IMR-90 (cell line): Measurements from ENCODE around the gene SEMA6A. TPM values are rescaled to one million over a fixed set of nuclear protein-coding genes. Genes with fewer than 3 reads are reported as not detected.

Experiments used
- ATAC-seq: fragments of 200-7000 bp; cut with Tn5 transposase; 2 replicates; pipeline ENCODE4 v1.9.1; 2020; ENCODE audit warnings: low read depth, mild to moderate bottlenecking, moderate library complexity
- BruUV-seq: library from RNA; stranded (reverse); fragments of 400-500 nt; replicated peaks from 2 replicates; lab custom pipeline; 2021; lab: Mats Ljungman, UMichigan
- CTCF ChIA-PET: fragments of 300-600 bp; formaldehyde crosslinking; extraction: SDS; loops from one replicate; lab custom pipeline; 2021; ENCODE audit warnings: antibody characterized with exemption; lab: Yijun Ruan, JAX
- POLR2A ChIA-PET: fragments of 300-600 bp; sonication (Branson Sonifier 250); formaldehyde crosslinking; loops from one replicate; lab custom pipeline; 2022; ENCODE audit warnings: antibody characterized with exemption; ENCODE audit not compliant: unreplicated experiment; lab: Charles Lee
- DNase-seq: peaks from one replicate; pipeline ENCODE4 v3.0.0; 2013
- H2AFZ ChIP-seq: replicated peaks from 2 replicates; pipeline ENCODE3; 2013; ENCODE audit warnings: low read length, mild to moderate bottlenecking; ENCODE audit not compliant: poor library complexity
- H2AK5ac ChIP-seq: 2 replicates; pipeline ENCODE4 v1.6.1; 2013; ENCODE audit warnings: low read depth, low read length, inconsistent platforms
- H2AK9ac ChIP-seq: replicated peaks from 2 replicates; pipeline ENCODE3; 2013; ENCODE audit warnings: mild to moderate bottlenecking, low read depth, low read length, moderate library complexity; ENCODE audit not compliant: poor library complexity
- H2BK120ac ChIP-seq: 2 replicates; pipeline ENCODE4 v1.6.1; 2013; ENCODE audit warnings: low read depth, low read length, inconsistent platforms
- H2BK15ac ChIP-seq: 3 replicates; pipeline ENCODE4 v1.6.1; 2013; ENCODE audit warnings: low read depth, low read length, inconsistent platforms
- H2BK20ac ChIP-seq: 2 replicates; pipeline ENCODE4 v1.6.1; 2013; ENCODE audit warnings: low read depth, mild to moderate bottlenecking, inconsistent platforms, low read length, moderate library complexity
- H2BK5ac ChIP-seq: 2 replicates; pipeline ENCODE4 v1.6.1; 2013; ENCODE audit warnings: mild to moderate bottlenecking, low read depth, low read length, inconsistent platforms; ENCODE audit not compliant: poor library complexity, severe bottlenecking
- H3K14ac ChIP-seq: replicated peaks from 2 replicates; pipeline ENCODE4 v1.6.1; 2013; ENCODE audit warnings: low read depth, low read length, inconsistent platforms
- H3K18ac ChIP-seq: 2 replicates; pipeline ENCODE4 v1.6.1; 2013; ENCODE audit warnings: low read depth, low read length, control low read depth
- H3K23ac ChIP-seq: 2 replicates; pipeline ENCODE4 v1.6.1; 2013; ENCODE audit warnings: low read depth, low read length, inconsistent platforms
- H3K27ac ChIP-seq: 2 replicates; pipeline ENCODE4 v1.5.1; 2013; ENCODE audit warnings: mild to moderate bottlenecking, control low read depth, low read length; ENCODE audit not compliant: insufficient read depth
- H3K27me3 ChIP-seq: 2 replicates; pipeline ENCODE4 v1.6.1; 2013; ENCODE audit warnings: low read length; ENCODE audit not compliant: control insufficient read depth, insufficient read depth
- H3K36me3 ChIP-seq: 2 replicates; pipeline ENCODE4 v1.6.1; 2013; ENCODE audit warnings: low read length, mixed read lengths; ENCODE audit not compliant: control insufficient read depth, insufficient read depth
- H3K4ac ChIP-seq: 2 replicates; pipeline ENCODE4 v1.6.1; 2013; ENCODE audit warnings: low read depth, low read length, inconsistent platforms
- H3K4me1 ChIP-seq: 2 replicates; pipeline ENCODE4 v1.6.1; 2013; ENCODE audit warnings: low read length, mixed read lengths; ENCODE audit not compliant: control insufficient read depth, insufficient read depth
- H3K4me2 ChIP-seq: 2 replicates; pipeline ENCODE4 v1.6.1; 2013; ENCODE audit warnings: low read depth, mild to moderate bottlenecking, control low read depth, low read length, moderate library complexity
- H3K4me3 ChIP-seq: 2 replicates; pipeline ENCODE4 v1.5.1; 2013; ENCODE audit warnings: low read depth, mild to moderate bottlenecking, control low read depth, low read length, moderate library complexity; ENCODE audit not compliant: insufficient read depth
- H3K56ac ChIP-seq: 2 replicates; pipeline ENCODE4 v1.6.1; 2013; ENCODE audit warnings: low read length, inconsistent platforms; ENCODE audit not compliant: insufficient read depth; ENCODE audit errors: extremely low read depth
- H3K79me1 ChIP-seq, 2 experiments: 2 replicates each; pipeline ENCODE4 v1.6.1; 2013; ENCODE audit warnings: low read length in 2 of 2, inconsistent platforms in 1 of 2, low read depth in 1 of 2
- H3K9ac ChIP-seq: 2 replicates; pipeline ENCODE4 v1.6.1; 2013; ENCODE audit warnings: low read depth, low read length, control low read depth
- H3K9me1 ChIP-seq: 2 replicates; pipeline ENCODE4 v1.6.1; 2013; ENCODE audit warnings: low read length, inconsistent platforms; ENCODE audit not compliant: insufficient read depth
- H3K9me3 ChIP-seq: 2 replicates; pipeline ENCODE4 v1.6.1; 2013; ENCODE audit warnings: low read length; ENCODE audit not compliant: control insufficient read depth, insufficient read depth
- H4K20me1 ChIP-seq: 2 replicates; pipeline ENCODE4 v1.6.1; 2013; ENCODE audit warnings: low read length, inconsistent platforms; ENCODE audit not compliant: insufficient read depth
- H4K5ac ChIP-seq: 2 replicates; pipeline ENCODE4 v1.6.1; 2013; ENCODE audit warnings: mild to moderate bottlenecking, low read depth, low read length, control low read depth
- H4K8ac ChIP-seq, 2 experiments: 2 replicates each; pipeline ENCODE4 v1.6.1; 2013; ENCODE audit warnings: low read depth in 2 of 2, low read length in 2 of 2, control low read depth in 1 of 2, inconsistent platforms in 1 of 2
- H4K91ac ChIP-seq: 2 replicates; pipeline ENCODE4 v1.6.1; 2013; ENCODE audit warnings: low read depth, low read length, inconsistent platforms; ENCODE audit not compliant: insufficient read depth
- BHLHE40 ChIP-seq: fragments of 150-350 bp; IDR thresholded peaks from 2 replicates; pipeline ENCODE4 v1.6.1; 2016; ENCODE audit warnings: mild to moderate bottlenecking, low read depth, low read length
- CEBPB ChIP-seq: IDR thresholded peaks from 2 replicates; pipeline ENCODE4 v1.6.1; 2012; ENCODE audit warnings: low read depth, low read length, improper control_type of control experiment
- CHD1 ChIP-seq: IDR thresholded peaks from 2 replicates; pipeline ENCODE4 v1.6.1; 2012; ENCODE audit warnings: low read depth, low read length, improper control_type of control experiment
- FOS ChIP-seq: fragments of 150-350 bp; IDR thresholded peaks from 2 replicates; pipeline ENCODE4 v1.6.1; 2016; ENCODE audit warnings: low read depth, low read length
- MAFK ChIP-seq: IDR thresholded peaks from 2 replicates; pipeline ENCODE4 v1.6.1; 2012; ENCODE audit warnings: low read depth, low read length, improper control_type of control experiment
- MAZ ChIP-seq: IDR thresholded peaks from 2 replicates; pipeline ENCODE4 v1.6.1; 2012; ENCODE audit warnings: low read depth, mild to moderate bottlenecking, low read length, improper control_type of control experiment, moderate library complexity, borderline replicate concordance
- MXI1 ChIP-seq: IDR thresholded peaks from 2 replicates; pipeline ENCODE4 v1.6.1; 2012; ENCODE audit warnings: low read depth, mild to moderate bottlenecking, low read length, moderate library complexity, borderline replicate concordance
- NFE2L2 ChIP-seq: fragments of 150-350 bp; IDR thresholded peaks from 2 replicates; pipeline ENCODE4 v1.6.1; 2016; ENCODE audit warnings: low read depth, mild to moderate bottlenecking, low read length
- POLR2A ChIP-seq: IDR thresholded peaks from 2 replicates; pipeline ENCODE4 v1.6.1; 2012; ENCODE audit warnings: mild to moderate bottlenecking, low read depth, low read length
- RAD21 ChIP-seq: IDR thresholded peaks from 2 replicates; pipeline ENCODE4 v1.6.1; 2012; ENCODE audit warnings: low read length, improper control_type of control experiment
- RCOR1 ChIP-seq: IDR thresholded peaks from 2 replicates; pipeline ENCODE4 v1.6.1; 2012; ENCODE audit warnings: mild to moderate bottlenecking, low read length, improper control_type of control experiment; ENCODE audit not compliant: insufficient replicate concordance
- RFX5 ChIP-seq: IDR thresholded peaks from 2 replicates; pipeline ENCODE4 v1.8.0; 2012; ENCODE audit warnings: low read depth, mild to moderate bottlenecking, low read length, moderate library complexity
- SMC3 ChIP-seq: fragments of 150-350 bp; IDR thresholded peaks from 2 replicates; pipeline ENCODE4 v1.6.1; 2016; ENCODE audit warnings: low read depth, mild to moderate bottlenecking, antibody characterized with exemption, low read length, moderate library complexity
- WGBS, 2 experiments: methylation state at CpG; one replicate each; pipeline versions ENCODE4 v1.1.5 to v1.1.7; 2013; ENCODE audit warnings: missing lambda C conversion rate in 2 of 2; ENCODE audit not compliant: insufficient read length in 1 of 2; ENCODE audit errors: extremely low coverage in 2 of 2; 5-methylcytosine and 5-hydroxymethylcytosine counted together
- dilution Hi-C: fragments of 300-500 bp; cut with HindIII; formaldehyde crosslinking; loops from one replicate; pipeline ENCODE4 v1.14.3; 2018; ENCODE audit warnings: low sequenced_read_pairs; ENCODE audit not compliant: unreplicated experiment
- in situ Hi-C: fragments of 300-500 bp; cut with MboI; formaldehyde crosslinking; loops from 3 replicates; pipeline ENCODE4 v1.14.3; 2019; ENCODE audit warnings: low sequenced_read_pairs, inconsistent platforms, mixed read lengths
- intact Hi-C: fragments of 100-400 bp; cut with micrococcal nuclease; formaldehyde crosslinking; loops from 2 replicates; pipeline ENCODE4 v1.10.0; 2022
- polyA plus RNA-seq, 3 experiments: library from polyadenylated mRNA; depleted of rRNA; stranded (reverse); fragments of >200 nt; gene quantifications; 2 replicates each; pipeline ENCODE4 v1.2.3, GENCODE V29; 2012; ENCODE audit warnings: low replicate concordance in 1 of 3
- total RNA-seq: library from RNA; depleted of rRNA; stranded (reverse); fragments of >200 nt; gene quantifications from 2 replicates; pipeline ENCODE4 v1.2.3, GENCODE V29; 2012
- TF ChIP-seq, protein P1 (sequence below): fragments of 150-350 bp; IDR thresholded peaks from 2 replicates; pipeline ENCODE4 v1.6.1; 2017; ENCODE audit warnings: mild to moderate bottlenecking, antibody characterized with exemption, low read length, low read depth
- TF ChIP-seq, protein P2 (sequence below): conservative IDR thresholded peaks from 2 replicates; pipeline ENCODE4 v1.5.1; 2012; ENCODE audit warnings: mild to moderate bottlenecking, low read depth, low read length, improper control_type of control experiment
- TF ChIP-seq, protein P3 (sequence below): fragments of 150-350 bp; IDR thresholded peaks from 2 replicates; pipeline ENCODE4 v1.6.1; 2016; ENCODE audit warnings: low read depth, mild to moderate bottlenecking, low read length, moderate library complexity, borderline replicate concordance

SEMA6A gene
- total and polyA plus RNA-seq, 2 of the 4 experiments (the other 2 are of a cell fraction), result 0.27 to 0.36 TPM

DNA sequence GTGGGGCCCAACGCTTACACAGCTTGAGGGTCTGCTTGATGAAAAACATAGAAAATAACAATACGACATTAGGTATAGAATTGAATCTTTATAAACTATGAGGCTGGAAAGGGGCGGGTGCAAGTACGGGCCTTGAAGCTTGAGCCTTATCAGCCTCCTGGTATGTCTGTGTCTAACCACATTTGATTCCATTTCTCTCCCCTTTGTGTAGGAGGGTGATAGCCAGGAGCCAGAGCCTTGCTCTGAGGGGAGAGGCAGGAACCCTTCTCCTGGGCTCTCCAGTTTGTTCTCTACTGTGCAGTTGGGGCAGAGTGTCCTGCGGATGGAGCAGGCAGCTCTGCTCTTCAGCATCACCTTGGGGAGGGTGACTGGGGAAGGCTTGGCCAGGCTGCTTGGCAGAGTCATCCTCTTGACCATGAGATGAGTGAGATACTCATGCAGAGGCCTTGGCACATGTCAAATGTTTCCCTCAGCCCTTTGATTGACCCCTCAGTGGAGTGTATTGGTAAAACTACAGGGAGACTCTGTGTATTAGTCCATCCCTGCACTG is 153.5 kb downstream of the SEMA6A start:
- CTCF ChIA-PET, result no interaction called here
- TF ChIP-seq CHD1 (no peak), POLR2A (no peak), FOS (no peak), RCOR1 (no peak), MXI1 (no peak), RFX5 (no peak), RAD21 (no peak), SMC3 (no peak), MAZ (no peak), MAFK (no peak), CEBPB (no peak), BHLHE40 (no peak), NFE2L2 (no peak)
- TF ChIP-seq, protein P1, sequence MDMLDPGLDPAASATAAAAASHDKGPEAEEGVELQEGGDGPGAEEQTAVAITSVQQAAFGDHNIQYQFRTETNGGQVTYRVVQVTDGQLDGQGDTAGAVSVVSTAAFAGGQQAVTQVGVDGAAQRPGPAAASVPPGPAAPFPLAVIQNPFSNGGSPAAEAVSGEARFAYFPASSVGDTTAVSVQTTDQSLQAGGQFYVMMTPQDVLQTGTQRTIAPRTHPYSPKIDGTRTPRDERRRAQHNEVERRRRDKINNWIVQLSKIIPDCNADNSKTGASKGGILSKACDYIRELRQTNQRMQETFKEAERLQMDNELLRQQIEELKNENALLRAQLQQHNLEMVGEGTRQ, result no peak
- TF ChIP-seq, protein P2, sequence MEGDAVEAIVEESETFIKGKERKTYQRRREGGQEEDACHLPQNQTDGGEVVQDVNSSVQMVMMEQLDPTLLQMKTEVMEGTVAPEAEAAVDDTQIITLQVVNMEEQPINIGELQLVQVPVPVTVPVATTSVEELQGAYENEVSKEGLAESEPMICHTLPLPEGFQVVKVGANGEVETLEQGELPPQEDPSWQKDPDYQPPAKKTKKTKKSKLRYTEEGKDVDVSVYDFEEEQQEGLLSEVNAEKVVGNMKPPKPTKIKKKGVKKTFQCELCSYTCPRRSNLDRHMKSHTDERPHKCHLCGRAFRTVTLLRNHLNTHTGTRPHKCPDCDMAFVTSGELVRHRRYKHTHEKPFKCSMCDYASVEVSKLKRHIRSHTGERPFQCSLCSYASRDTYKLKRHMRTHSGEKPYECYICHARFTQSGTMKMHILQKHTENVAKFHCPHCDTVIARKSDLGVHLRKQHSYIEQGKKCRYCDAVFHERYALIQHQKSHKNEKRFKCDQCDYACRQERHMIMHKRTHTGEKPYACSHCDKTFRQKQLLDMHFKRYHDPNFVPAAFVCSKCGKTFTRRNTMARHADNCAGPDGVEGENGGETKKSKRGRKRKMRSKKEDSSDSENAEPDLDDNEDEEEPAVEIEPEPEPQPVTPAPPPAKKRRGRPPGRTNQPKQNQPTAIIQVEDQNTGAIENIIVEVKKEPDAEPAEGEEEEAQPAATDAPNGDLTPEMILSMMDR, result no peak
- TF ChIP-seq, protein P3, sequence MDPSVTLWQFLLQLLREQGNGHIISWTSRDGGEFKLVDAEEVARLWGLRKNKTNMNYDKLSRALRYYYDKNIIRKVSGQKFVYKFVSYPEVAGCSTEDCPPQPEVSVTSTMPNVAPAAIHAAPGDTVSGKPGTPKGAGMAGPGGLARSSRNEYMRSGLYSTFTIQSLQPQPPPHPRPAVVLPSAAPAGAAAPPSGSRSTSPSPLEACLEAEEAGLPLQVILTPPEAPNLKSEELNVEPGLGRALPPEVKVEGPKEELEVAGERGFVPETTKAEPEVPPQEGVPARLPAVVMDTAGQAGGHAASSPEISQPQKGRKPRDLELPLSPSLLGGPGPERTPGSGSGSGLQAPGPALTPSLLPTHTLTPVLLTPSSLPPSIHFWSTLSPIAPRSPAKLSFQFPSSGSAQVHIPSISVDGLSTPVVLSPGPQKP, result no peak
- dilution Hi-C loops, result no loop called here

More for the DNA sequence above, 153.5 kb downstream of the SEMA6A start:
- no peaks in the 10 kb centered on the region for H3K9me1 ChIP-seq
- H3K23ac ChIP-seq, result no peak overlapping the region
- H4K91ac ChIP-seq, result no peak overlapping the region
- H4K8ac ChIP-seq, result no peak overlapping the region
- no peak for ATAC-seq
- H2AK9ac ChIP-seq, result no peak overlapping the region
- WGBS, 2 experiments, result no CpG with 5 or more reads among the region's 5 CpGs
- H2BK15ac ChIP-seq, result no peak overlapping the region
- H3K36me3 ChIP-seq, result no peaks in the 10 kb centered on the region
- in situ Hi-C loops (no loop called here), intact Hi-C loops (no loop called here)
- H3K14ac ChIP-seq, result no peak overlapping the region
- H2AFZ ChIP-seq, result no peak overlapping the region
- no peak overlapping the region for H3K18ac ChIP-seq
- H3K27ac ChIP-seq, result no peak overlapping the region
- BruUV-seq, result no TSS peak
- DNase-seq, result no peak
- no peak overlapping the region for H2BK120ac ChIP-seq
- H3K4me2 ChIP-seq, result no peak overlapping the region
- no peak overlapping the region for H3K4me3 ChIP-seq
- H3K56ac ChIP-seq, result no peak overlapping the region
- H2BK20ac ChIP-seq, result no peak overlapping the region
- POLR2A ChIA-PET, result no interaction called here
- no peak overlapping the region for H2BK5ac ChIP-seq
- no peaks in the 10 kb centered on the region for H4K20me1 ChIP-seq
- no peak overlapping the region for H3K9ac ChIP-seq
- H3K4me1 ChIP-seq, result no peaks in the 10 kb centered on the region
- no peak overlapping the region for H2AK5ac ChIP-seq
- no peaks in the 10 kb centered on the region for H3K27me3 ChIP-seq
- no peak overlapping the region for H3K4ac ChIP-seq
- no peak overlapping the region for H4K5ac ChIP-seq
- no peaks in the 10 kb centered on the region for H3K79me1 ChIP-seq
- no peaks in the 10 kb centered on the region for H3K9me3 ChIP-seq
